ENCODE measurements around the gene UBR1.

GRCh38 chr15:43096411-43096810 lies 9.4 kb downstream of the UBR1 start:
- TF ChIP-seq, protein P1, sequence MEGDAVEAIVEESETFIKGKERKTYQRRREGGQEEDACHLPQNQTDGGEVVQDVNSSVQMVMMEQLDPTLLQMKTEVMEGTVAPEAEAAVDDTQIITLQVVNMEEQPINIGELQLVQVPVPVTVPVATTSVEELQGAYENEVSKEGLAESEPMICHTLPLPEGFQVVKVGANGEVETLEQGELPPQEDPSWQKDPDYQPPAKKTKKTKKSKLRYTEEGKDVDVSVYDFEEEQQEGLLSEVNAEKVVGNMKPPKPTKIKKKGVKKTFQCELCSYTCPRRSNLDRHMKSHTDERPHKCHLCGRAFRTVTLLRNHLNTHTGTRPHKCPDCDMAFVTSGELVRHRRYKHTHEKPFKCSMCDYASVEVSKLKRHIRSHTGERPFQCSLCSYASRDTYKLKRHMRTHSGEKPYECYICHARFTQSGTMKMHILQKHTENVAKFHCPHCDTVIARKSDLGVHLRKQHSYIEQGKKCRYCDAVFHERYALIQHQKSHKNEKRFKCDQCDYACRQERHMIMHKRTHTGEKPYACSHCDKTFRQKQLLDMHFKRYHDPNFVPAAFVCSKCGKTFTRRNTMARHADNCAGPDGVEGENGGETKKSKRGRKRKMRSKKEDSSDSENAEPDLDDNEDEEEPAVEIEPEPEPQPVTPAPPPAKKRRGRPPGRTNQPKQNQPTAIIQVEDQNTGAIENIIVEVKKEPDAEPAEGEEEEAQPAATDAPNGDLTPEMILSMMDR (IDR thresholded peaks at IDR 0.05; ENCODE audit: low read length), result no peak
- TF ChIP-seq EZH2 (IDR thresholded peaks at IDR 0.05; ENCODE audit: borderline replicate concordance, low read length), result no peak
